LoVo (cell line): ENCODE data around the gene TTLL12.

ENCODE experiments used
- DNase-seq: peaks from one replicate; pipeline ENCODE4 v3.0.0-alpha.2; 2016; ENCODE audit warnings: low spot score

Gene TTLL12

DNA sequence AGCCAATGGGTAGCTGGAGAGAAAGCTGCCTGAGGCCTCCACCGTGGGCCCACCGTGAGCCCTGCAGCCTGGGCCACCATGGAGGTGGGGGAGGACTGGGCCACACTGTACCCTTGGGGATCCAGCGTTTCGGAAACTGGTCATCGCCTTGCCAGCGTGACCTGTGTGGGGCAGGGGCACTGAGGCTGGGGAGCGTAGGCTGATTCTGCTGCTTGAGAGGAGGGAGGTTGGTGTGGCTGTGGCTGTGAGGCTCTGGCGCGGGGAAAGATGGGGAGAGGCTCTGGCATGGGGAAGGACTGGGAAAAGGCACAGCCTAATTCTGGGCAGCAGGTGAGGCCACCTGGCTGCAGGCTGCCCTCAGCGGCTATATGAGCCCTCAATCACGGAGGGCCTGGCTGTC lies 12.6 kb upstream of the TTLL12 start:
- DNase-seq, result no peak

DNA sequence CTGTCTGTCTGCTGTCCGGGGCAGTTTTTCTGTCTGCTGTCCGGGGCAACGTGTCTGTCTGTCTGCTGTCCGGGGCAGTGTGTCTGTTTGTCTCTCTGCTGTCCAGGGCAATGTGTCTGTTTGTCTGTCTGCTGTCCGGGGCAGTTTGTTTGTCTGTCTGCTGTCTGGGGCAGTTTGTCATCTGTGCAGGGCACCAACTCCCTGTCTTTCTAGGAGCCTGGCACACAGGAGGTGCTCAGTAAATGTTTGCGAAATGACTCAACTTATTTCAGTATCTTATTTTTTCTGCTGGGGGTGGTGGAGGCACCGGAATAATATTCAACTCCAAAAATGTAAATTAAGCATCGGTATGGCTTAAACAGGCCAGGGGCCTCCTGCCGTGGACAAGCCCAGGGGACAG lies 12.0 kb upstream of the TTLL12 start:
- no peak for DNase-seq

DNA sequence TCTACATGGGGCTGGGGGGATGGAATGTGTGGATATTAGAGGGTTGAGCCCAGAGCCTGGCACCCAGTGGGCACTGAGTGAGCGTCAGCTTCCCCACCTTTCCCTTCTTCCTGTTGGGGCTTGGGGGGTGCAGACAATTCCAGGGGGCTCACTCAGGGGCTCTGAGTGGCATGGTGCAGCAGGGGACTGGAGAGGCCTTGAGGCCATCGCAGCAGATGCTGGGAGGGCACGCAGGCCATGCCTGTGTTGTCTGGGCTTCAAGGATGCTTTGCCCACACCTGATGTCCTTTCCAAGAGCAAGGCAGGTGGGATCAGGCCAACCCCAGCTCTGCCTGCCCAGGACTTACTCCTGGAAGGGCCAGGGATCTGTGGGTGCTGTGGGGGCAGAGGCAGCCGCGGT lies 11.2 kb upstream of the TTLL12 start:
- DNase-seq, result no peak

DNA sequence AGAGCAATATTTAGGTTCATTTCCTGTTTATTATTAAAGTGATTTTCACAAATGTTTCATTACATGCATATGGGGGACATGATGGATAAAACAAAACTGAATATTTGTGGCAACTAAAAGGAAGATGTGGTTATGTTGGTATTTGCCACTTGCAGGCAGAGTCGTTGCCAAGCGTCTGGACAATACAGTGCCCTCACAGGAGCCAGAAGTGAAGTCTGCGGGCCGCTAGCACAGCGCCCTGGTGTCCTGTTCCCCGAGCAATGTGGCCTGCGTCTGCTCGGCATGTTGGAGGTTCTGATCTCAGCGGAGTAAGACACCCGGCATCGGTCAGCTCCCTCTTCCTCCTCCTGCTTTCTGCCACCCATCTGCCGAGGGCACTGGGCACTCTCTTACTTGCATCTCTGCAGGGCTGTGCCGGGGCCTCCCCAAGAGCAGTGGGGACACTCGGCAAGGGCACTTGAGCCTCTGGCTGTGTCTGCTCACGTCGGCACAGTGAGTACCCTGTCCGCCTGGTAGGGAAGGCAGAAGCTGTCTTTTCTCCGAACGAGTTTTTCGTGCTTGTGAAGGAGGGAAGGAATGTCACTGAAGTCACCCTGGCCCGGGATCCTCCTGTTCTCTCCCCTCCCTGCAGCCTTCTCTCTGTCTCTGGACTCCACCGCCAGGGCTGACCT lies 10.5 kb upstream of the TTLL12 start:
- DNase-seq, result no peak

DNA sequence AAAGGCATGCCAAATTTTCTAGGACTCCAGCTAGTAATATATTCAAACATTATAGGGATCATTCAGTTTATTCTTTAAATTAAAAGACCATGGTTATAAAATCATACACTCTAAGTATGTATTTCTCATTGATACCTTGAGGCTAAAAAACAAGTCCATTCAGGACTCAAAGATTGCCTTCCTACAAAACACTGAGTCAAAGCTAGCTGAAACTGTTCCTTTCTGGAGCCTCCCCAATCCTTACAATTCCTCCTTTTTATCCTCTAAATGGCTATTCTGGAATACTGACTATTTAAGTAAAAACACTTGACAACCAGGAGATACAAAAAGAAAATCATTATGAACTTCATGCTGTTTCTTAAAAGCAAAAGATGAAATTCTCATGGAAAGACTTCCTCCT lies 4.9 kb upstream of the TTLL12 start:
- DNase-seq, result no peak

DNA sequence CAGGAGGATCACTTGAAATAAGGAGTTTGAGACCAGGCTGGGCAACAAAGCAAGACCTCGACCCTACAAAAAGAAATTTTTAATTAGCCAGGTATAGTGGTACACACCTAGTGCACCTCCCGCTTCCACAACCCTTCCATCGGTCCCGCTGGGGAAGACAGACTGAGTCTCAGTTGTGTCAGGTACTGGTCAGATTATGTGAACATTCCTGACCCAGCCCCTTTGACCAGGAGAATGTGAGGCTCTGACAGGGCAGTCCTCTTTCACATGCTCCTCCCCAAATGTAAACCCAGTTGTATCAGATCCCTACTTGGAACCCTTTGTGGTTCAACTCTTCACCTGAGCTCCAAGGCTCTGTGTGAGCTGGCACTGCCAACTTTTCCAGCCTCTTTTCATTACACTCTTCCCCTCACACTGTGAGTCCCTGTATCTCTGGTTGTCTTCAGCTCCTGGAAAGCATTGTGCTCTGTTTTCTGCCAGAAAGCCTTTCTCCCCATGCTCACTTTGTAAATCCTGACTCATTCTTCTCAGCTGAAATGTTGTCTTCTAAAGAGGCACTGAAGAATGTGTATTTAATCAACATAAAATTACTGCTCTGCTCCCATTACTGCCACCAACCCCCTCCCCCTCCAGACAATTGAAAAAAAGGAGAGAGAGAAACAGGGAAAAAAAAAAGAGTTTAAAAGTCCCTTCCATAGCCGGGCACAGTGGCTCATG lies 2.1 kb upstream of the TTLL12 start:
- no peak for DNase-seq

DNA sequence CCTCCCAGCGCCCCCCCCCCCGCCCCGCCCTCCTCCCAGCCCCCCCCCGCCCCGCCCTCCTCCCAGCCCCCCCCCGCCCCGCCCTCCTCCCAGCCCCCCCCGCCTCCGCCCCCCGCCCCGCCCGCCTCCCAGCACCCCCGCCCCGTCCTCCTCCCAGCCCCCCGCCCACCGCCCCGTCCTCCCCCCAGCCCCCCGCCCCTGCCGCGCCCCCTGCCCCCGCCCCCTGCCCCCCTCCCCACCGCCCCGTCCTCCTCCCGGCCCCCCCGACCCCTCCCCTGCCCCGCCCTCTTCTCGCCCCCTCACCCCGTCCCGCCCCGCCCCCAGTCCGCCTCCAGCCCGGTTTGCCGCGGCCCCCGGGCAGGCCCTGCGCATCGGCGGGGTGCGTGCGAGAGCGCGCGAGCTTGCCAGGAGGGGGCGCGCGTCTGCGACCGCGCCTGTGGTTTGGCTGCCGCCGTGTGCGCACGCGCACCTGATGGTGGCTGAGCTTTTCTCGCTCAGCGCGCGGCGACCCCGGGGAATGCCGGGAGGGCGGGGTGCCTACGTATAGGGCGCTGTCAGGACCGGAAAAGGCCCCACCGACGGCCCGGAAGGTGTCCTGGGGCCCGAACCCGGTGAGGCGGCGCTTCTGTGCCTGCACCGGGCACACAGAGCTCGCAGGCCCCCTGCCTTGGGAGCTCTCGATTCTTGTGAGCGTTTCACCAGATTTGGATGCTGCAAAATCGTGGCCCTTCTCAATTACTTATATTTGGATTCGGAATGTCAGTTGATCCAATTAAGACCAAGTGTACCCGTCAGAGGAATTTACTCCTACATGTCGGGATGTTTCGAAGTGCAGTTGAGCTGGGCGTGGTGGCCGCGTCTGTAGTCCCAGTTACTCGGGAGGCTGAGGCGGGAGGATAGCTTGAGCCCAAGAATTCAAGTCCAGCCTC lies 501 bp upstream of the TTLL12 start:
- DNase-seq, result peak; percentile 96

DNA sequence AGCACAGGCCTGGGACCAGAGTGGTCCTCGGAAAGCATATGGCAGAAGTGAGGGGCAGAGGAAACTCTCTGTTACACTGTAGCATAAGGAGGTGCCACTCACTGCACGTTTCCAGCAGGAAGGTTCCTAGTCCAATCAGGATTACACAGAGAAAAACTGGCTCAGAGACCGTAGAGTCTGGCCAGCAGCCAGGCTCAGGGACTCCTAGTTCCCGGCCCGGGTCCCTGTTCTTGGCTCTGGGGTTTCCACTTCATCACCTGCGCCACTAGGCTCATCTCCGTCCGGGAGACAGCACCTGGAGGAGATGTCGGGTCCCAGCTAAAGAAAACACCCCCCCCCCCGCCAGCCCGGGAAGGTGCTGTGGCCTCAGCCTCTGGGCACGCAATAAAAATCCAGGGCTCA lies 1.1 kb downstream of the TTLL12 start:
- DNase-seq, result peak; percentile 29

DNA sequence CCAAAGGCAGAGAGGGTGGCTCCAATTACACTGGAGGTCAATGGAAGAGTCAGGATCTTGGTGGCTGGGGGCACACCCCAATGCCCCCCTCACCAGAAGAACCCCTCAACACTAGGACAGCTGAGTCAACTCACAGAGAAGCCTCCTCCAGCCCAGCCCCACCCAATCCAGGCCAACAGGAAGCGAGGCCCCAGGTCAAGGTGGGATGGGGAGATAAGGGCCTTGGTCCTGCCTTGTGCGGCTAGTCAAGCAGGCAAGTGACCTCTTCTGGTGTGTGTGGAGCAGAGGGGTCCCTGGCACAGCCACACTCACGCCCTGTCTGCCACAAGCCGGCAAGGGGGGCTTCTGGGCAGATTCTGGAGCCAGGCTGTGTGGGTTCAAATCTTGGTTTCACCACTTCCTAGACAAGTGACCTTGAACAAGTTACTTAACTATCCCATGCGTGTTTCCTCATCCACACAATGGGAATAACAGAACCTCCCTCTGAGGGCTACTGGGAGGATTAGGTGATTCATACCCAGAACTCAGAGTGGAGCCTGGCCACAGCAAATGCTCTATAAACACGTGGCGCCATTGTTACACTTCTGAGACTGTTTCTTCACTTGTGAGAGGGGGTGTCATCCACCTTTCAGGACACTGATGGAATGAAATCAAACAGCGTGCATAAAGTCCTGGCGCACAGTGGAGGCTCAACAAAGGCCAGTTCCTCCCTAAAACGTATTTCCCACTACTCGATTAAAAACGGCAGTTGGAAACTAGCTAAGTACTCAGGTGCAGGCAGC lies 3.2 kb downstream of the TTLL12 start:
- no peak for DNase-seq

DNA sequence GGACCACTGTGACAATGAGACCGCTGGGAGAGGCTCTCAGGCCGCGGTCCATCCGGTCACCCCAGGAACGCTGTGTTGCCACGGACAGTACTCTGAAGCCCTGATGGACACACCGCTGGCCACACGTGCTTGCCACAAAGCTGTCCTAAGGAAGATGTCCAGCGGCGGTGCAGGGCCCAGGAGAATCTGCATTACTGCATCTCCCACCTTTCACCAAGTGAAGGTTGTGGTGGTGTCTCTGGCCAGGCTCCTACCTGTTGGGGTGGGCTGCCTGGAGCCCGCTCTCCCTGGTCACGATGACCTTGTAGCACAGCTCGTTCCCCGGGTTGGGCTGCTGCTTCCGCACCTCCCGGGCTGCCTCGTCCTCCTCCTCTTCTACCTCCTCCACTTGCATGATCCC lies 4.2 kb downstream of the TTLL12 start:
- no peak for DNase-seq

DNA sequence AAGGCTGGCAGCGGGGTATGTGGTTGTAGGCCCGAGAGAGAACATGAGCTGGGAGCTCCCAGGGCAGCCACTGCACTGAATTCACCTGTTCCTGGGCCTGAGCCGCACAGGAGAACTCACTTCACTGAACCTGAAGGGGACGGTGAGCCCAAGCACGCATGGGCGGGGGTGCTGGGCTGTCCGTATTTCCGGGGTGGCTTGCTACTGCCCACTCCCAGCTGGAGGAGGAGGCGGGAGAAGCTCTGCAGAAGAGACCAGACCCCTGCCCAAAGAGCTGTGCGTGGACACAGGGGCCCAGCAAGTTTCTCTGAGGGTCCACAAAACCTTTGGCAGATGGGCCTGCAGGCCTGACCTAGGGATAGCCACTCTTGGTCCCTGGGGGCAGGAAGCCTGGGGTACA lies 4.8 kb downstream of the TTLL12 start:
- DNase-seq, result no peak

DNA sequence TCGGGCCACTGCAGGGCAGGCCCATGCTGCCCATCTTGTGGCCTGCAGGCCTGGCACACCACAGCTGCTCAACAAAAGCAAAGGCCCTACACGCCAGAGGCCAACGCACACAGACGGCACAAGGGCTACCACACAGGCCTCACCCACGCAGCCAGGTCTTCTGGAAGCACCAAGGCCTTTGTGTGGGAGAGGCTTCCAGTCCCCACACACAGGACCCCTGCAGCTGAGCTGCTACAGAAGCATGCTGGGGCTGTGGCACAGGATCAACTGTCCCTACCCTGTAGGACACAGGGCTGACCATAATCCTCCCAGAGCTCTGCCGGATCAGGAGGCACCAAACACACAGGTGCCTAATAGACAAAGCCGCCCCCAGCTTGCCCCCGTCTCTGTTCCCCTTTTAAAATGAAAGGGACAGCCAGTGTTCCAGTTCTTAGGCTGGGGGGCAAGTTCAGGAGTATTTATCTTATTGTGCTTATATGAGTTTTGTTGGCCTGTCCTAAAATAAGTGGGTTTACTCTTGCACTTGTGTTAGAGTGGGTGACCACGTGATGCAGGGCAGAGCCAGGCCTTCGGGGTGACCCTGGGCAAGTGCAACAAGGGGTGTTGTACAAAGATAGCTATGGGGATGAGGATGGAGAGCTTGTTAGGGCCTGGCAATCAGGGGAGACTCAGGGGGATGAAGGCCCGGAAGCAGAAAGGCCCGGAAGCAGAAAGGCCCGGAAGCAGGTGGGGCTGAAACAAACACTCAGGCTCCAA lies 5.4 kb downstream of the TTLL12 start:
- DNase-seq, result no peak

DNA sequence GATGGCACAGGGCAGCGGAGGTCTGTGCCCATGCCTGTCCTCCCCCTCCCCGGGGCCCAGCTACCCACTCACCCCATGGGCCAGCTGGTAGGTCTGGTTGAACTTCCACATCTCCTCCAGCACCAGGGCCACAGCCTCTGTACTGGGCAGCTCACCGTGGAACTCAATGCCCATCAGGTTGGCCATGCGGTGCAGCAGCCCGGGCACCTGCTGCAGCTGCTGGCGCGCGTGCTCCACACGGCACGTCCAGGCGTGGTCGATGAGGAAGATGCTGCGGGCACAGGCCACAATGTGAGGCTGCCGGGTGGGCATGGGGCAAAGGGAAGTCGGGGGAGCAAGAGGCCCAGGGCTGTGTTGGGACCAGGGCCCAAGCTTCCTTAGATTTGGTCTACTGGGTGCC lies 6.3 kb downstream of the TTLL12 start:
- no peak for DNase-seq

DNA sequence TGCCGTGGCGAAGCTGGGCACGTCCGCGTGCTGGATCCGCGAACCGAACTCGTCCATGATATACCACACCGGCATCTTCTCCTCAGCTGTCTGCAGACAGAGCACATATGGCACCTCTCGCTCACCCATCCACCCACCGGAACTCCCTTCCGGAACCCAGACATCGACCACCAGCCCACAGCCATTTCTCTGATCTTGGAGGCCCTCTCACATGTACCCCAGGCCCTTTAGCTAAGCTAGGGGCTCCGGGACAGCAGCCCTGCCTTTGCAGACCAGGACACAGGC lies 7.1 kb downstream of the TTLL12 start:
- no peak for DNase-seq

DNA sequence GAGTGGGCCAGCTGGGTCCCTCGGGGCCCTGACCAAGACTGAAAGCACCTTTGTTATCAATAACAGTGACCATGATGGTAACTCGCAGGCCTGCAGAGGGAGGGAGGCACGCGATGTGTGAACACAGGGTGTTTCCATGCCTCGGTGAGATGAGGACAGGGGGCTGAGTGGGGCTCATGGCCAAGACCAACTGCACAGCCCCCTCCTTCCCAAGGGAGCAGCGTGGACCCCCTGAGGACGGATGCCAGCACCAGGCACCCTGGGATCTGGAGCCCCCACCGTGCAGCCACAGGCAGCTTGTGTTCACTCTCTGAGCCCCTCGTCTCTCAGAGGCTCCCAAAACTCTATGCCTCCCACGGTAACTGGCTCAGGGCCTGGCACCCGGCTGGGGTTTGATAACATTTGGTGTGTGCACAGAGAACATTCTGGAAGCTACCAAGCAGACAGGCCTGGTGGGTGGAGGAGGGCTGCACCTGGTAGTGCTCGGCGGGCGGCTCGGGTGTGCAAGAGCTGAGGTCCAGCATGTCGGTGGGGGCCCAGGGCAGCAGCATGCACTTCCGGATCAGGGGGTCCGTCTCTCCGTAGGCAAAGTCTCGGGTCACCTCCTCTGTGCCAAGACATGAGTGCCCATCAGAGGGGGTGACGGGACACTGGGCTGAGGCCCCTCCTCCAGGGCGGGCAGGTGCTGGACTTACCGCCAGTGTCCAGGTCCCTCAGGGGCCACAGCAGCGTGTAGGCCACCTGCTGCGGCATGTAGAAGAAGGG lies 7.6 kb downstream of the TTLL12 start:
- DNase-seq, result no peak

DNA sequence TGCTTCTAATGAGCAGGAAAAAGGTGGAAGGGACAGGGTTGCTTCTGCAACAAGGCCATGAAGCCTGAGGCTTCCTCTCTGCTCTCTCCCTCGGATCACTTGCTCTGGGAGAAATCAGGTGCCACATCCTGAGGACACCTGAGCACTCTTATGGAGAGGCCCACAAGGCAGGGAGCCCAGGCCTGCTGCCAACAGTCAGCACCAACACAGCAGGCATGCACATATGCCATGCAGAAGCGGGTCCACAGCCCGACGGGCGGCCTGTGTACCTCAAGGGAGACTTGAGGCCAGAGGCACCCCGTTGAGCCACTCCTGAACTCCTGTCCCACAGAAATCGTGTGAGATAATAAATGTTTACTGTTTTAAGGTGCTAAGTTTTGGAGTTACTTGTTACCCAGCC lies 9.5 kb downstream of the TTLL12 start:
- DNase-seq, result no peak

DNA sequence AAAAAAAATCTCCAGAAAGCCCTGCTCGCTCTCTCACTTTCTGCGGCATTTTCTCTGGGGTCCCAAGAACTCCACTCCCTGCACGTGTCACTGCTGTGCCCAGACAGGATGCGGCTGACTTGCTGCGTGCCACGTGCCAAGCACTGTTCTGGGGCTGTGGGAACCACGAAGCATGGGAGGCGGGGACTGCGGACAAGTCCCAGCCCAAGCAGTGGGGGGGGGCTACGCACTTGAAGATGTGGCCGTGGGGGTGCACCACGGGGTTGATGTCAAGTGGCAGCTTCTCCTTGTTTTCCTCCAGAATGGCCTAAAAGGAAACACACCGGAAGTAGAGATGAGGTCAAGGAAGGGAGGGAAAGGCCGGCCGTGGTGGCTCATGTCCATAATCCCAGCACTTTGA lies 10.8 kb downstream of the TTLL12 start:
- no peak for DNase-seq

DNA sequence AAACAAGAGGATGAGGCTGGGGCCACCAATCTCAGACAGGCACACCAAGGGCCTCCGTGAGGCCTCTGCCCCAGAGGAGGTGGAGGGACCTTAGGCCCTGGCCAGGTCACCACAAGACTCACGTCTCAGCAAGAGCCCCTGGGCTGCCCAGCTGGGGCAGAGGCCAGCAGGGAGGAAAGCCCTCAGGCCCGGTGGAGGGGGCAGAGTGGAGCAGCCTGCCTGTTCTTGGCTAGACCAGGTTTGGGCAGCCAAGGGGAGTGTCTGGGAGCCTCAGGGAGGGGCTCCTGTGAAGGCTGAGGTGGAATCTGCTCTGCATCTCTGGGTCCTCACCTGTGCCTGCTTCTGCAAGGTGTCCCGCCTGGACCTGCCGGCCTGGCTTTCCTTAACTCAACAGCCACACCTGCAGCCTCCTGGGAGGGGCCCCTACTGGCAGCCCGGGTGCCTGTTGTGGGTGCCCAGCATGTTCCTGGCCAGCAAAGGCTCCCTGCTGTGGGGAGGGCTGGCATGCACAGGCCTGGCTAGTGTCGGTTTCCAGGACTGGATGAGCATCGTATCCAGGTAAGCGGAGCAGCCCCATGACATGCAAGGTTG lies 11.9 kb downstream of the TTLL12 start:
- DNase-seq, result no peak

DNA sequence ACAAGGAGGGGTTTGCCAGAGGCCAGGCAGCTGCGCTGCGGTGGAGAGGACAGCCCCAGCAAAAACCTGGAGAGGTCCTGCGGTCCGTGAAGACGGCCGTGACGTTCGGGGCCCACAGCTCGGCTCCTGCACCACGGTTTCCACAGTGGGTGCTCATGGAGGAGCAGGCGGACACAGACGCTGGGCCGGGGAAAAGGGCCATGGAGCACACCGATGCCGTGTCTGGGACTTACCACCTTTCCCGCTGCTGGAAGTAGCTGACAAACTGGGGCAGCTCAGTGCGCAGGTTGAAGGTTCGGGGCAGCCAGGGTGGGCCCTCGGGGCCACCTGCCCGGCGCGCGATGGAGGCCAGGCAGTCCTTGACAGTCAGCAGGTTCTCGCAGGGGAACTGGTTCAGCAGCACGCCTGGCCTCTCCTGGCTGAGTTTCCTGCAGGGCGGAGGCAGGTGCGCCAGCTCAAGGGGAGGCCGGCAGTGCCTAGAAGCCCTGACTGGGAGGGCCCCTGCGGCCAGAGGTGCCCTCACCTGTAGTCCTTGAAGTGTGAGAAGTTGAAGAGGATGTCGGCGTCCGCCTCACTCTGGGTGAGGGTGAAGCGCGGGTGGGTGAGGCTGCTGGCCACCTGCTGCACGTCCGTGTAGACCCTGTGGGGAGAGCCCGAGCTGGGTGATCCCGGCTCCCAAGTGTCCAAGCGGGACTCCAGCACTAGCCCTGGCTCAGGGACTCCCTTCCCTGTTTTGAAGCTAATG lies 12.8 kb downstream of the TTLL12 start:
- DNase-seq, result no peak

DNA sequence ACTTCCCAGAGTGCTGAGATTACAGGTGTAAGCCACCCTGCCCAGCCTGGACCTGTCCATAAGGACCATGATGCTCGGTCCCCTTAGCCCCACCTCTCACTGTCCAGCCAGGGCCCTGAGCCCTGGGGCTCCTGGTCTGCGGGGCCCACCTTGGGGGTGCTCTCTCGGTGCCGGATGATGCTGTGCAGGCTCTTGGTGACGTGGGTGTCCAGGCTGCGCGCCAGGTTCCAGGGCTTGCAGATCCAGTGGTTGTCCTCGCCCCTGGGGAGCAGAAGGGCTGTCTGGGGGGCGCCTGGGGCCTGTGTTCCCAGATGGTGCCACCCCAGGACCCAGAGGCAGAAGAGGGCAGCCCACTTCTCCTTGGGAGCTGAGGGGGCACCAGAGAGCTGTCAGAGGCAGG lies 13.4 kb downstream of the TTLL12 start:
- no peak for DNase-seq
